Pulmonary artery endothelial cell (primary cell): ENCODE results near the gene CORO7. TPM values are rescaled to one million over a fixed set of nuclear protein-coding genes. Genes with fewer than 3 reads are reported as not detected.

Experiments used
- DNase-seq: peaks from one replicate; pipeline ENCODE4 v3.0.0-alpha.2; 2011; ENCODE audit warnings: low read depth, low spot score
- total RNA-seq: library from RNA; depleted of rRNA; stranded (reverse); fragments of >200 nt; gene quantifications from 2 replicates; pipeline ENCODE4 v1.2.3, GENCODE V29; 2014

Gene CORO7
- total RNA-seq, 1 donor from 2014 or later, result 42.4 TPM

- DNase-seq, result no peak
These were observed 9.8 kb upstream of the CORO7 start for GRCh38 chr16:4426021-4426684.

GRCh38 chr16:4425378-4426020 is 9.1 kb upstream of the CORO7 start, which contains the start of gene DNAJA3:
Gene DNAJA3, plus strand, starts transcription at chr16:4425868. Its CDS starts 14 bp downstream, at chr16:4425882.
- DNase-seq, result peak; percentile 86

- DNase-seq, result no peak
These were observed 4.2 kb upstream of the CORO7 start for GRCh38 chr16:4420505-4421105.

- DNase-seq, result no peak
These were observed 3.1 kb upstream of the CORO7 start for GRCh38 chr16:4419402-4419959.

- DNase-seq, result no peak
These were observed 727 bp downstream of the CORO7 start for GRCh38 chr16:4415538-4416199.

- DNase-seq, result no peak
These were observed 2.0 kb downstream of the CORO7 start for GRCh38 chr16:4414187-4414917.

- DNase-seq, result no peak
These were observed 3.5 kb downstream of the CORO7 start for GRCh38 chr16:4412854-4413253.

GRCh38 chr16:4412159-4412558 is 4.2 kb downstream of the CORO7 start:
- no peak for DNase-seq

GRCh38 chr16:4411684-4412083 is 4.7 kb downstream of the CORO7 start:
- DNase-seq, result no peak

GRCh38 chr16:4410335-4411075 is 5.9 kb downstream of the CORO7 start:
- peak; percentile 71 for DNase-seq

- no peak for DNase-seq
These were observed 7.1 kb downstream of the CORO7 start for GRCh38 chr16:4409081-4409932.

- no peak for DNase-seq
These were observed 8.1 kb downstream of the CORO7 start for GRCh38 chr16:4408323-4408690.

GRCh38 chr16:4407543-4408322 is 8.7 kb downstream of the CORO7 start:
- no peak for DNase-seq

GRCh38 chr16:4404967-4405696 is 11.3 kb downstream of the CORO7 start:
- no peak for DNase-seq

- DNase-seq, result no peak
These were observed 12.0 kb downstream of the CORO7 start for GRCh38 chr16:4404247-4404966.

- DNase-seq, result no peak
These were observed 13.1 kb downstream of the CORO7 start for GRCh38 chr16:4403133-4403949.
